IMR-90 (cell line): Measurements from ENCODE around the gene CHN2. TPM values are rescaled to one million over a fixed set of nuclear protein-coding genes. Genes with fewer than 3 reads are reported as not detected.

Source experiments
- ATAC-seq: fragments of 200-7000 bp; cut with Tn5 transposase; 2 replicates; pipeline ENCODE4 v1.9.1; 2020; ENCODE audit warnings: low read depth, mild to moderate bottlenecking, moderate library complexity
- BruUV-seq: library from RNA; stranded (reverse); fragments of 400-500 nt; replicated peaks from 2 replicates; lab custom pipeline; 2021; lab: Mats Ljungman, UMichigan
- CTCF ChIA-PET: fragments of 300-600 bp; formaldehyde crosslinking; extraction: SDS; loops from one replicate; lab custom pipeline; 2021; ENCODE audit warnings: antibody characterized with exemption; lab: Yijun Ruan, JAX
- POLR2A ChIA-PET: fragments of 300-600 bp; sonication (Branson Sonifier 250); formaldehyde crosslinking; loops from one replicate; lab custom pipeline; 2022; ENCODE audit warnings: antibody characterized with exemption; ENCODE audit not compliant: unreplicated experiment; lab: Charles Lee
- DNase-seq: peaks from one replicate; pipeline ENCODE4 v3.0.0; 2013
- H2AFZ ChIP-seq: replicated peaks from 2 replicates; pipeline ENCODE3; 2013; ENCODE audit warnings: low read length, mild to moderate bottlenecking; ENCODE audit not compliant: poor library complexity
- H2AK5ac ChIP-seq: 2 replicates; pipeline ENCODE4 v1.6.1; 2013; ENCODE audit warnings: low read depth, low read length, inconsistent platforms
- H2AK9ac ChIP-seq: replicated peaks from 2 replicates; pipeline ENCODE3; 2013; ENCODE audit warnings: mild to moderate bottlenecking, low read depth, low read length, moderate library complexity; ENCODE audit not compliant: poor library complexity
- H2BK120ac ChIP-seq: 2 replicates; pipeline ENCODE4 v1.6.1; 2013; ENCODE audit warnings: low read depth, low read length, inconsistent platforms
- H2BK15ac ChIP-seq: 3 replicates; pipeline ENCODE4 v1.6.1; 2013; ENCODE audit warnings: low read depth, low read length, inconsistent platforms
- H2BK20ac ChIP-seq: 2 replicates; pipeline ENCODE4 v1.6.1; 2013; ENCODE audit warnings: low read depth, mild to moderate bottlenecking, inconsistent platforms, low read length, moderate library complexity
- H2BK5ac ChIP-seq: 2 replicates; pipeline ENCODE4 v1.6.1; 2013; ENCODE audit warnings: mild to moderate bottlenecking, low read depth, low read length, inconsistent platforms; ENCODE audit not compliant: poor library complexity, severe bottlenecking
- H3K14ac ChIP-seq: replicated peaks from 2 replicates; pipeline ENCODE4 v1.6.1; 2013; ENCODE audit warnings: low read depth, low read length, inconsistent platforms
- H3K18ac ChIP-seq: 2 replicates; pipeline ENCODE4 v1.6.1; 2013; ENCODE audit warnings: low read depth, low read length, control low read depth
- H3K23ac ChIP-seq: 2 replicates; pipeline ENCODE4 v1.6.1; 2013; ENCODE audit warnings: low read depth, low read length, inconsistent platforms
- H3K27ac ChIP-seq: 2 replicates; pipeline ENCODE4 v1.5.1; 2013; ENCODE audit warnings: mild to moderate bottlenecking, control low read depth, low read length; ENCODE audit not compliant: insufficient read depth
- H3K27me3 ChIP-seq: 2 replicates; pipeline ENCODE4 v1.6.1; 2013; ENCODE audit warnings: low read length; ENCODE audit not compliant: control insufficient read depth, insufficient read depth
- H3K36me3 ChIP-seq: 2 replicates; pipeline ENCODE4 v1.6.1; 2013; ENCODE audit warnings: low read length, mixed read lengths; ENCODE audit not compliant: control insufficient read depth, insufficient read depth
- H3K4ac ChIP-seq: 2 replicates; pipeline ENCODE4 v1.6.1; 2013; ENCODE audit warnings: low read depth, low read length, inconsistent platforms
- H3K4me1 ChIP-seq: 2 replicates; pipeline ENCODE4 v1.6.1; 2013; ENCODE audit warnings: low read length, mixed read lengths; ENCODE audit not compliant: control insufficient read depth, insufficient read depth
- H3K4me2 ChIP-seq: 2 replicates; pipeline ENCODE4 v1.6.1; 2013; ENCODE audit warnings: low read depth, mild to moderate bottlenecking, control low read depth, low read length, moderate library complexity
- H3K4me3 ChIP-seq: 2 replicates; pipeline ENCODE4 v1.5.1; 2013; ENCODE audit warnings: low read depth, mild to moderate bottlenecking, control low read depth, low read length, moderate library complexity; ENCODE audit not compliant: insufficient read depth
- H3K56ac ChIP-seq: 2 replicates; pipeline ENCODE4 v1.6.1; 2013; ENCODE audit warnings: low read length, inconsistent platforms; ENCODE audit not compliant: insufficient read depth; ENCODE audit errors: extremely low read depth
- H3K79me1 ChIP-seq, 2 experiments: 2 replicates each; pipeline ENCODE4 v1.6.1; 2013; ENCODE audit warnings: low read length in 2 of 2, inconsistent platforms in 1 of 2, low read depth in 1 of 2
- H3K9ac ChIP-seq: 2 replicates; pipeline ENCODE4 v1.6.1; 2013; ENCODE audit warnings: low read depth, low read length, control low read depth
- H3K9me1 ChIP-seq: 2 replicates; pipeline ENCODE4 v1.6.1; 2013; ENCODE audit warnings: low read length, inconsistent platforms; ENCODE audit not compliant: insufficient read depth
- H3K9me3 ChIP-seq: 2 replicates; pipeline ENCODE4 v1.6.1; 2013; ENCODE audit warnings: low read length; ENCODE audit not compliant: control insufficient read depth, insufficient read depth
- H4K20me1 ChIP-seq: 2 replicates; pipeline ENCODE4 v1.6.1; 2013; ENCODE audit warnings: low read length, inconsistent platforms; ENCODE audit not compliant: insufficient read depth
- H4K5ac ChIP-seq: 2 replicates; pipeline ENCODE4 v1.6.1; 2013; ENCODE audit warnings: mild to moderate bottlenecking, low read depth, low read length, control low read depth
- H4K8ac ChIP-seq, 2 experiments: 2 replicates each; pipeline ENCODE4 v1.6.1; 2013; ENCODE audit warnings: low read depth in 2 of 2, low read length in 2 of 2, control low read depth in 1 of 2, inconsistent platforms in 1 of 2
- H4K91ac ChIP-seq: 2 replicates; pipeline ENCODE4 v1.6.1; 2013; ENCODE audit warnings: low read depth, low read length, inconsistent platforms; ENCODE audit not compliant: insufficient read depth
- RCOR1 ChIP-seq: IDR thresholded peaks from 2 replicates; pipeline ENCODE4 v1.6.1; 2012; ENCODE audit warnings: mild to moderate bottlenecking, low read length, improper control_type of control experiment; ENCODE audit not compliant: insufficient replicate concordance
- USF2 ChIP-seq: fragments of 150-350 bp; IDR thresholded peaks from 2 replicates; pipeline ENCODE4 v1.6.1; 2017; ENCODE audit warnings: mild to moderate bottlenecking, antibody characterized with exemption, low read length, low read depth
- WGBS, 2 experiments: methylation state at CpG; one replicate each; pipeline versions ENCODE4 v1.1.5 to v1.1.7; 2013; ENCODE audit warnings: missing lambda C conversion rate in 2 of 2; ENCODE audit not compliant: insufficient read length in 1 of 2; ENCODE audit errors: extremely low coverage in 2 of 2; 5-methylcytosine and 5-hydroxymethylcytosine counted together
- dilution Hi-C: fragments of 300-500 bp; cut with HindIII; formaldehyde crosslinking; loops from one replicate; pipeline ENCODE4 v1.14.3; 2018; ENCODE audit warnings: low sequenced_read_pairs; ENCODE audit not compliant: unreplicated experiment
- in situ Hi-C: fragments of 300-500 bp; cut with MboI; formaldehyde crosslinking; loops from 3 replicates; pipeline ENCODE4 v1.14.3; 2019; ENCODE audit warnings: low sequenced_read_pairs, inconsistent platforms, mixed read lengths
- intact Hi-C: fragments of 100-400 bp; cut with micrococcal nuclease; formaldehyde crosslinking; loops from 2 replicates; pipeline ENCODE4 v1.10.0; 2022
- polyA plus RNA-seq, 3 experiments: library from polyadenylated mRNA; depleted of rRNA; stranded (reverse); fragments of >200 nt; gene quantifications; 2 replicates each; pipeline ENCODE4 v1.2.3, GENCODE V29; 2012; ENCODE audit warnings: low replicate concordance in 1 of 3
- total RNA-seq: library from RNA; depleted of rRNA; stranded (reverse); fragments of >200 nt; gene quantifications from 2 replicates; pipeline ENCODE4 v1.2.3, GENCODE V29; 2012

The CHN2 gene
- total and polyA plus RNA-seq, 2 of the 4 experiments (the other 2 are of a cell fraction) = not detected

GRCh38 chr7:29510028-29510427 is 315.5 kb downstream of the CHN2 start:
- Histone ChIP-seq H3K18ac (no peak overlapping the region), H3K27me3 (no peaks in the 10 kb centered on the region), H3K56ac (no peak overlapping the region), H3K4me2 (no peak overlapping the region), H2BK20ac (no peak overlapping the region), H4K20me1 (no peaks in the 10 kb centered on the region), H4K5ac (no peak overlapping the region), H3K4me3 (no peak overlapping the region), H3K4ac (no peak overlapping the region), H2AFZ (no peak overlapping the region), H2BK5ac (no peak overlapping the region), H2AK9ac (no peak overlapping the region), H2BK15ac (no peak overlapping the region), H3K9ac (no peak overlapping the region), H3K36me3 (no peaks in the 10 kb centered on the region), H3K14ac (no peak overlapping the region), H3K23ac (no peak overlapping the region), H4K91ac (no peak overlapping the region), H3K4me1 (no peaks in the 10 kb centered on the region), H3K79me1 (no peaks in the 10 kb centered on the region), H3K9me1 (no peaks in the 10 kb centered on the region), H3K9me3 (no peaks in the 10 kb centered on the region), H2BK120ac (no peak overlapping the region), H3K27ac (no peak overlapping the region), H2AK5ac (no peak overlapping the region), H4K8ac (no peak overlapping the region)
- DNase-seq (no peak), ATAC-seq (no peak)
- CTCF ChIA-PET = no interaction called here
- in situ Hi-C loops (no loop called here), intact Hi-C loops (no loop called here), dilution Hi-C loops (no loop called here)
- no peak for TF ChIP-seq USF2
- TF ChIP-seq RCOR1 = no peak
- WGBS, 2 experiments = no CpG with 5 or more reads among the region's 4 CpGs
- no TSS peak for BruUV-seq
- POLR2A ChIA-PET = no interaction called here
